Glomerular visceral epithelial cell (primary cell): ENCODE results near the gene NMT2.
A peak's percentile ranks its signal among the peaks of the same experiment; 100 is the strongest.

Source experiments
- DNase-seq: peaks from one replicate; pipeline ENCODE4 v3.0.0-alpha.2; 2016; ENCODE audit errors: extremely low spot score

The NMT2 gene

GRCh38 chr10:15092855-15093408, 75.6 kb downstream of the NMT2 start:
- DNase-seq, result no peak

- DNase-seq, result no peak
Measured at GRCh38 chr10:15091418-15091817, 77.1 kb downstream of the NMT2 start.

GRCh38 chr10:15088428-15089261, 79.8 kb downstream of the NMT2 start, which contains the start of gene ACBD7:
Gene ACBD7 (minus strand): TSS chr10:15088776. CDS start chr10:15088728, 48 bp downstream.
- peak; percentile 86 for DNase-seq

- peak; percentile 90 for DNase-seq
Measured at GRCh38 chr10:15084502-15084922, 84.0 kb downstream of the NMT2 start.

- no peak for DNase-seq
Measured at GRCh38 chr10:15083674-15084501, 84.6 kb downstream of the NMT2 start.

GRCh38 chr10:15075421-15075820, 93.1 kb downstream of the NMT2 start:
- DNase-seq, result no peak

GRCh38 chr10:15072358-15072757, 96.1 kb downstream of the NMT2 start:
- DNase-seq, result no peak

GRCh38 chr10:15069230-15069629, 99.3 kb downstream of the NMT2 start:
- no peak for DNase-seq

GRCh38 chr10:15068802-15069201, 99.7 kb downstream of the NMT2 start:
- no peak for DNase-seq

- no peak for DNase-seq
Measured at GRCh38 chr10:15067154-15067553, 101.3 kb downstream of the NMT2 start.

GRCh38 chr10:15060638-15061037, 107.9 kb downstream of the NMT2 start:
- DNase-seq, result no peak

- no peak for DNase-seq
Measured at GRCh38 chr10:15059914-15060313, 108.6 kb downstream of the NMT2 start.

- no peak for DNase-seq
Measured at GRCh38 chr10:15058689-15059088, 109.8 kb downstream of the NMT2 start.
